ENCODE measurements around the gene PDZD4.

The PDZD4 gene

GRCh38 chrX:153755136-153755535 lies 75.2 kb downstream of the PDZD4 start:
- no peak for DNase-seq (ENCODE audit: low read depth in 2 of 2)
